Astrocyte of the cerebellum (primary cell): ENCODE data around the gene NR3C1.

ENCODE experiments used
- DNase-seq: peaks from one replicate; pipeline ENCODE4 v3.0.0-alpha.2; 2011; ENCODE audit warnings: low read depth
- H3K4me3 ChIP-seq: 2 replicates; pipeline ENCODE4 v1.5.1; 2011; ENCODE audit warnings: mild to moderate bottlenecking, low read depth, low read length, moderate library complexity
- in situ Hi-C: cut with HindIII; loops from 2 replicates; pipeline ENCODE4 v1.10.0; 2017; ENCODE audit warnings: low sequenced_read_pairs
- TF ChIP-seq, protein P1 (sequence below): IDR thresholded peaks from 2 replicates; pipeline ENCODE4 v1.5.1; 2012; ENCODE audit warnings: low read length, low read depth, moderate library complexity, mild to moderate bottlenecking; ENCODE audit errors: missing control alignments

Gene NR3C1

DNA sequence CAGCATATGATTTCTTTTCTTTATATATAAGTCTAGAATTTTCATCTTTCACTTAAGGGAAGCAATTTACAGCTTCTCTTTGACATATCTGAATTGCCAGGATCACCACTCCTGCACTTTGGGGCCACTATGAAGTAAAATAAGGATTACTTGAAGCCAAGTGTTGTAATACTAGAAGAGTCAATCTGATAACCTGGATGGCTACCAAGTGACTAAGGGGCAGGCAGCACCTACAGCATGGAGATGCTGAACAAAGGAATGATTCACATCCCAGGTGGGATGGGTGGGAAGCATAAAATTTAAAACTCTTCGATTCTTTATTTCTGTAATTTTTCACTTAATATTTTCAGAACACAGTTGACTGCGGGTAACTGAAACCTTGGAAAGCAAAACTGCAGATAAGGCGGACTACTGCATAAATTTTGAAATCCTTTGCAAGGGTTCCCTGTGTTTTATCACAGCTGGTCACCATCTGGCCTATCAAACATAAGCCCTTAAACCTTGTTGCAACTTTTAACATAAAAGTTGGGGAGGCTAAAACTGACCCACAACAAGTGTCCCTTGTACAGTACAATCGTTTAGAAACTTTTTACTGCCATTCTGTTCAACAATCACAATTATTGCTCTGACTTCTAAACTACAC lies 31.2 kb downstream of the NR3C1 start:
- no peak overlapping the region for H3K4me3 ChIP-seq
- DNase-seq: no peak
- in situ Hi-C loops: no loop called here
- TF ChIP-seq, protein P1, sequence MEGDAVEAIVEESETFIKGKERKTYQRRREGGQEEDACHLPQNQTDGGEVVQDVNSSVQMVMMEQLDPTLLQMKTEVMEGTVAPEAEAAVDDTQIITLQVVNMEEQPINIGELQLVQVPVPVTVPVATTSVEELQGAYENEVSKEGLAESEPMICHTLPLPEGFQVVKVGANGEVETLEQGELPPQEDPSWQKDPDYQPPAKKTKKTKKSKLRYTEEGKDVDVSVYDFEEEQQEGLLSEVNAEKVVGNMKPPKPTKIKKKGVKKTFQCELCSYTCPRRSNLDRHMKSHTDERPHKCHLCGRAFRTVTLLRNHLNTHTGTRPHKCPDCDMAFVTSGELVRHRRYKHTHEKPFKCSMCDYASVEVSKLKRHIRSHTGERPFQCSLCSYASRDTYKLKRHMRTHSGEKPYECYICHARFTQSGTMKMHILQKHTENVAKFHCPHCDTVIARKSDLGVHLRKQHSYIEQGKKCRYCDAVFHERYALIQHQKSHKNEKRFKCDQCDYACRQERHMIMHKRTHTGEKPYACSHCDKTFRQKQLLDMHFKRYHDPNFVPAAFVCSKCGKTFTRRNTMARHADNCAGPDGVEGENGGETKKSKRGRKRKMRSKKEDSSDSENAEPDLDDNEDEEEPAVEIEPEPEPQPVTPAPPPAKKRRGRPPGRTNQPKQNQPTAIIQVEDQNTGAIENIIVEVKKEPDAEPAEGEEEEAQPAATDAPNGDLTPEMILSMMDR: no peak

DNA sequence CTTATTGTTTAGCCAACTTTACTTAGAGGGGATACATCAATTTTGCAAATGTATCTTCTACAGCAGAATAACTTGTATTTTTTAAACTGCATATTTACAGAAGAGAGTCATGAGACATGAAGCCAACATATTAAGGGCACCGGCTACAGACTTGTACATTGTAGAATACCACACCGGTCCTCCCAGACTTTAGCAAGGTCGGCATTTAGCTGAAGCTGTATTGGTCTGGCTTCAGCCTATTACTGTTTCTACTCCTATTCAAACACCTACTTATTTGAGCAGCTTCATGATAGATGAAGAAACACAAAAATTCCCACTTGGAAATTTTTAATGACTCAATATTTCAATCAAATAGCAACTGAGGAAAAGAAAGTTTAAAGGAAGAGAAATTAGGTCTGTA lies 33.0 kb downstream of the NR3C1 start:
- no peak for DNase-seq
- no peak overlapping the region for H3K4me3 ChIP-seq
- TF ChIP-seq, protein P1: no peak
- in situ Hi-C loops: no loop called here

DNA sequence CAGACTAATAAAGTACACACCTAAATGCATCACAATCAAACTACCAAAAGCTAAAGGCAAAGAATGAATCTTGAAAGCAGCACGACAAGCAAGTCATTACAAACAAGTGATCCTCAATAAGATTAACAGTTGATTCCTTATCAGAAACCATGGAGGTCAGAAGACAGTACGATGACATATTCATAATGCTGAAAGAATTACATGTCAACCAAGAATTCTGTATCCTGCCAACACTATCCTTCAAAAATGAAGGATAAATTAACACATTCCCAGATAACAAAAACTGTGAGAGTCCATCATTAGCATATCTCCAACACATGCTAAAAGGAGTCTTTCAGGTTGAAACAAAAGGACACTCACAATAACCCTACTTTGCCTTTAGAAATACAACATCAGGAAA lies 39.4 kb downstream of the NR3C1 start:
- in situ Hi-C loops: no loop called here
- TF ChIP-seq, protein P1: no peak
- DNase-seq: no peak
- no peak overlapping the region for H3K4me3 ChIP-seq

DNA sequence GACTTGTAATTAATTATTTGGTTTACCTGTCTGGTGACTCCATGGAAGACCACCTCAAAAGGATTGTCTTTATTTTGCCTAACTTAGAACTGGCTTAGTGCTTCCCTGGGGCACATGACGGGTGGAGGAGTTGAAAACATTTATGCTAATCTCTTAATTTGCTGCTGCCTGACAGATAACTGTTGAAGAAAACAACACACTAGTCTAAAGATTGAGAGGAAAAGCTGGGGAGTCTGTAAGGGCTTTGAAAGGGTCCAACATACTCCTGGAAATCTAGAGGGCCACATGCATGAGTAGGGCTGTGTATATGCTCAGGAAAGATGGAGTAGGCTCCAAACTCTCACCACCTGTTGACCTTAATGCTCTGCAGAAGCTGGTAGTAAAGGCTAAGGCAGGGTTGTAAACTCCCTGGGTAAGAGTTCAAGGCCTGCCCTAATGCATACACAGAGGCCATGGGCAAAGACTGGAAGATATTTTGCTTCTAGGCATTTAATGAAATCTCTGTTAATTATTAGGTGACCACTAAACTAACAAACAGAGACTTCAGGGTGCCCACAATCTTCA lies 40.7 kb downstream of the NR3C1 start:
- no peak overlapping the region for H3K4me3 ChIP-seq
- in situ Hi-C loops: no loop called here
- no peak for DNase-seq
- TF ChIP-seq, protein P1: no peak

DNA sequence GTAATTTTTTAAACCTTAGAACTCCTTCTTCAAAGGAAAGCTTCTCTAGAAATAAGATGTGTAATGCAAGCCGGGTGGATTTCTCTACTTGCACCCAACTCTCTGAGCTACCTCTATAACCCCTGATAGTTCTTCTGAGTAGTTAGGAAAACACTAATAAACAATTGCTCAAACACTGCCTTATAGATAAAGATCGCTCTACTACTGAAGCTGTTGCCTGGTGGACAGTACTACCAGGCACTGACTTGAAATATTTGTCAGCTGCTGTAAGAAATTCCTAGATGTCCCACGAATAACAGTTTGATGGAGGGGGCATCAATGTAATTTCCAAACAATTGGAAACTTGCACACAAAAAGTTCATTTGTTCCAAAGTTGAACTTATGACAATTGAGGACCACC lies 42.0 kb downstream of the NR3C1 start:
- TF ChIP-seq, protein P1: no peak
- DNase-seq: no peak
- in situ Hi-C loops: no loop called here
- H3K4me3 ChIP-seq: no peak overlapping the region

DNA sequence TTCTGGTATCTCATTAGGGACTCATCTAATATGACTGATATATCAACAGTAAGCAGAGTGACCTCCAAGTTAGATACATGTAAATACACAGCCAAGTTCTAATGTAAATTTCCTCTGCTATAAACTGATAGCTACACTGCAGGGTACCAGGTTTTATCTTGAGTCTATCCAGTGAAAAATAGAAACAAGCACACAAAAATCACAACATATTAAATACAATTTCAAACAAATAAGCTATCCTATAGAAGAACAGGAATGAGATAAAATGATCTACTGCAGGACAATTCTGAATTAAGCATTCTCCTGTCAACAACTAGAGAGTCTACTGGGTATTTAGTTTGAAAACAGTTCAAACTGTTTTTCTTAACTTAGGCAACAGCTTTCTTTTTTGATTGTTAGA lies 42.7 kb downstream of the NR3C1 start:
- in situ Hi-C loops: no loop called here
- TF ChIP-seq, protein P1: no peak
- no peak overlapping the region for H3K4me3 ChIP-seq

More for the DNA sequence above, 42.7 kb downstream of the NR3C1 start:
- DNase-seq: no peak
